ENCODE data around the gene ACER1.

The ACER1 gene

GRCh38 chr19:6267552-6268381 is 65.6 kb downstream of the ACER1 start:
- no peak for TF ChIP-seq CTCF (conservative IDR thresholded peaks at IDR 0.05; ENCODE audit: low read length)
- peak; percentile 35 for DNase-seq (ENCODE audit: low read depth)
- H3K4me3 ChIP-seq (ENCODE audit: low read length) = no peak overlapping the region

GRCh38 chr19:6264803-6265202 is 68.6 kb downstream of the ACER1 start:
- TF ChIP-seq CTCF (conservative IDR thresholded peaks at IDR 0.05; ENCODE audit: low read length) = no peak
- H3K4me3 ChIP-seq (ENCODE audit: low read length) = no peak overlapping the region
- no peak for DNase-seq (ENCODE audit: low read depth)

- no peak overlapping the region for H3K4me3 ChIP-seq (ENCODE audit: low read length)
- DNase-seq (ENCODE audit: low read depth) = no peak
- TF ChIP-seq CTCF (conservative IDR thresholded peaks at IDR 0.05; ENCODE audit: low read length) = no peak
Observed at GRCh38 chr19:6263735-6264444, 69.5 kb downstream of the ACER1 start.

GRCh38 chr19:6263306-6263705 is 70.1 kb downstream of the ACER1 start:
- no peak for DNase-seq (ENCODE audit: low read depth)
- H3K4me3 ChIP-seq (ENCODE audit: low read length) = no peak overlapping the region
- no peak for TF ChIP-seq CTCF (conservative IDR thresholded peaks at IDR 0.05; ENCODE audit: low read length)

- TF ChIP-seq CTCF (conservative IDR thresholded peaks at IDR 0.05; ENCODE audit: low read length) = no peak
- H3K4me3 ChIP-seq (ENCODE audit: low read length) = no peak overlapping the region
- no peak for DNase-seq (ENCODE audit: low read depth)
Observed at GRCh38 chr19:6262519-6262918, 70.9 kb downstream of the ACER1 start.

- no peak overlapping the region for H3K4me3 ChIP-seq (ENCODE audit: low read length)
- no peak for TF ChIP-seq CTCF (conservative IDR thresholded peaks at IDR 0.05; ENCODE audit: low read length)
Observed at GRCh38 chr19:6261883-6262282, 71.5 kb downstream of the ACER1 start.

More at GRCh38 chr19:6261883-6262282, 71.5 kb downstream of the ACER1 start:
- no peak for DNase-seq (ENCODE audit: low read depth)
